Measurements from ENCODE around the gene TBX10.
A peak's percentile ranks its signal among the peaks of the same experiment; 100 is the strongest.
"Not testable (repeated sequence)": the region's sequence is repeated elsewhere in the genome, so short reads cannot be mapped to it uniquely, and the experiment has no call there.

The TBX10 gene

DNA sequence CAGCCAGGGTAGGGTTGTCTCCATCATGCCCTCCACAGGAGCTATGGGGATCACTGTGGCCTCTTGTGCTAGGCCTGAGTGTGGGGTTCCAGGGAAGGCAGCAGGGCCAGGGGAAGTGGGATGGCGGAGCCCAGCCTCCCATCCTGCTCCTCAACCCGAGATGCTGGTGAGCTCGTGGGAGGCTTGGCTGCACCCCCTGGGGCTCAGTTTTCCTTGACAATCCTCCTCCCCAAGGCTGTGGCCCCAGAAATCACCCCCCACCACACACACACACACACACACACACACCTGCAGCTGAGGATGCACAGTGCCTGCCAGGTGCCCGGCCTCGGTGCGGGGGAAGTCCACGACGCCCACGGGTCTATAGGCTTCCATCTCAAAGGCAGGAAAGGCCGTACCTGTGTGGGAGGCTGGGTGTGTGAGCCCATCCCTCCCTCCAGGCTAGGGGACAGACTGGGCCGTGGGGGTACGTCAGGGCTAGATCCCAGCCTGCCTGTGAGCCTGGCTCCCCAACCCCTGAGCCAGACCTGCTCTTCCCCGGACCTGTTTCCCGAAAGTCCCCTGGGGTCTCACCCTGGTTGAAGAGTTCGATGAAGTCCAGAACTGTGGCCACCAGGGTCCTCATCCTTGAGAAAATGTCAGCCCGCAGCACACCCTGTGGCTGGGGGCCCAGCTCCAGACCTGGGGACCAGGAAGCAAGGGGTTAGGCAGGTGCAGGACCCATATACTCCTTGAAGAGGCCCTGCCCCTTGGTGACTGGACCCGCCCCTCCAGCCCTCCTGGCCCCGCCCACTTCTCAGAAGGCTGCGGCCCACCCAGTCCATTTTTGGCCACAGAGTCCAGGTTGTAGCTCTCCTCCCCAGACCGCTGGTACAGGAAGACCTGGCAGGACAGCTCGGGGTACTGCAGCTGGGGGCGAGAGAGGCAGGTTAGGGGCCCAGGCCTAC lies 5.2 kb upstream of the TBX10 start:
- no peak for DNase-seq

DNA sequence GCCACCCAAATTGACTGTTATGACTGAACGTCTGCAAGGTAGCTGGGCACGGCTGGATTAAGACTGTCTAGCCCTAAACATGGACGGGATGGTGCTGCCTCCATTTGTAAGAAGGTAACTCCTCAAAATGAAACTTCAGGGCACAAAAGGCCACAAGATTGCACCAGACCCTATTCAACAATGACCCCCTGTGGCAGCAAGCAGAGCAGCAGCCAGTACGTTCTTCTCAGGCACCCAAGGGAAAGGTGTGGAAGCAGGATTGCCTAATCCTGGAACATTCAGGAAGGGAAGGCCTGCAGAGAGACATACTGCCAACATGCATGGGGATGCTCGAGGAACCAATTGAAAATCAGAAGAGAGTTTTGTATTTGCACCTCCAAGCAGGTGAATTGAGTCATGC lies 4.5 kb upstream of the TBX10 start:
- no peak for DNase-seq

DNA sequence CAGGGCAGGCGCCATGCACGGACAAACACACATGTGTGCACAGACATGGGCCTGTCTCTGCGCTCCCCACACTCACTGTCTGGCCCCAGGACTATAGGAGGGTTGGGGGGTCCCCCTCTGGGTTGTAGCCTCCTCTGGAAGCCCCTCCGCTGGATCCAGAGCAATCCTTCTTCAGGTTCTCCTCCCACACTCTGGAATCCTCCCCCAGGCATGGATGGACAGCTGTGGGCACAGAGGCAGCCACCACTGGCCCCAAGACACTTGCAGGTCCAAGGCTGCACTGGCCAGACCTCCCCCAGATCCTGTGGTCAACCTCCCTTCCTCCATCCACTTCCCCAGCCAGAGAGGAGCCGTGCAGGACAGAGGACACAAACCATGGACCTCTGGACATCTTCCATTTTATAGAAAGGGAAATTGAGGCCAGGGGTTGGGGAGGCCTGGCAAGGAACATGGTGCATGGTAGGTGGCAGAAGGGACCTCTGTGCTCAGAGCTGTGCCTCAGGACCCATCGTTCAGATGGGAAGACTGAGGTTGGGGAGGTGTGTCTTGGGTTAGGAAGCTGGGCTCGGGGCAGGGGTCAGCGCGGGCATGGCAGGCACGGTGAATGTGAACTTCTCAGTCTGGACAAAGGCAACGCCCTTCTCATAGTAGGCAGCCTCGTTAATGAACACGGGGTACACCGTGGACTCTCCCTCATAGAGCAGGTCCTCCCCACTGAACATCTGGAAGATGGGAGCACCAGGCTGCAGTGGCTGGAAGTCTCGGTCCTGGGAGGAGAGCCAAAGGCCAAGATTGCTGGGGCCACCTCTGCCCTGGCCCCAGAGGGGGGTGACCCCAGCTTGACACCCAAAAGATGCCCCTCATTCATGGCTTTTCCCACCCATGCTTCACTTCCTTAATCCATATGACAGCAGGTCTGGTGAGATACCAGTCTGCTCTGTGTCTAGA lies 2.9 kb upstream of the TBX10 start:
- DNase-seq: no peak

DNA sequence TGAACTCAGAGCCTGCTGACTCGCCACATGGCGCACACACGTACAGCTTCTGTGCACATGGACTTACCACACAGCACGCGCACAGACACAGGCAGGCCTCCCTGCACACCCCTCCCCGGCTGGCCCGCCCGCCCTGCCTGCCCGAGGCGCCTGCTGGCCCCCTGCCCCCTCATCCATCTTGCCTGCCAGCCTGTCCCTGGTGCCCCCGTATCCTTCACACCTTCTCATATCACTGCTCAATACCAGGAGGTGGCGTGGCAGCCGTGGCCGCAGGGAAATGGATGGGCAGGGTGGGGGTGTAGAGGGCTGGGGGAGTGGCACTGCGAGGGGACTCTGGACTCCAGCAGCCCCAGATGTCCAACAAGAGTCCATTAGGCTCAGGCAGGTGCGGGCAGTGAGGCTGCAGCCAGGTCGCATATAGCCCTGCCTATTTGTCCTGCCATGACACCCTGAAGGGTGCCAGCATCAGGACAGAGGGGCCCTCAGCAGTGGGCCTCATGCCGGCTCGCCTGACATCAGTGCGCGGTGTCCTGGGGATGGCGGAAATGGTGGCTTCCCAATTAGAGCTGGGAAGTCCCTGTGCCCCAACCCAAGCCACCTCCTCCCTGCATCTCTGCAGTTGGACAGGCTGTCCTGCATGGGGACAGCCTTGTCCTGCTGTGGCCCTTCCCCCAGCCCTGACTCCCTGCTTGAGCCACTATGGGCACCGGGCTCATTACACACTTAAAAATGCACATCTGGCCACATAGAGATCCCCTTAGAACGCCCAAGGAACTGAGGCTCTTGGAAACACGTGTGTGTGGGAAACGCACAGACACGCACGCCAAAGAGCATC lies 2.0 kb upstream of the TBX10 start:
- no peak for DNase-seq

DNA sequence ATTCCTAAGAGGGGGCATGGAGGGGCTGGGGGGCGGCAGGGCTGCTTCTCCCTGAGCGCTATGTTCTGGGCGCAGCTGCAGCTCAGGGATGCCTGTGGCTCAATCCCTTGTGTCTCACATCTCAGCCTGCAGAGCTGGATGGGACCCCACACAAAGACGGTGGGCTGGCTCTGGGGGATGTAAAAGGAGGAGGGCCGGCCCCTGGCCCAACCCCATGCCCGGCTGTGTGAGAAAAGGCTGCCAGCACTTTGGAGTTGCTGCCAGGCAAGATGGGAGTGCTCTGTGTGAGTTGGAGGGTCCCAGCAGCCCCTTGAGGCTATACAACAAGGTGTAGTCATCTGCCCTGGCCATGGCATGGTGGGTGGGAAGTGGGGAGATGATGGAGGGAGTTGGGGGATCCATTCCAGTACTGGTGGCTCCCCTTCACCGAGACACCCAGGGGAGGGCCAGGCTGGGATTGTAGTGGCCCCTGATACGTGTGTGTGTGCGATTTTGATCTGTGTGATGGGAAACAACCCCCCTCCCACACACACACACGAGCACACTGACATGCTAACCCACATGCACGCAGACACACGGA lies 1.3 kb upstream of the TBX10 start:
- DNase-seq: no peak

DNA sequence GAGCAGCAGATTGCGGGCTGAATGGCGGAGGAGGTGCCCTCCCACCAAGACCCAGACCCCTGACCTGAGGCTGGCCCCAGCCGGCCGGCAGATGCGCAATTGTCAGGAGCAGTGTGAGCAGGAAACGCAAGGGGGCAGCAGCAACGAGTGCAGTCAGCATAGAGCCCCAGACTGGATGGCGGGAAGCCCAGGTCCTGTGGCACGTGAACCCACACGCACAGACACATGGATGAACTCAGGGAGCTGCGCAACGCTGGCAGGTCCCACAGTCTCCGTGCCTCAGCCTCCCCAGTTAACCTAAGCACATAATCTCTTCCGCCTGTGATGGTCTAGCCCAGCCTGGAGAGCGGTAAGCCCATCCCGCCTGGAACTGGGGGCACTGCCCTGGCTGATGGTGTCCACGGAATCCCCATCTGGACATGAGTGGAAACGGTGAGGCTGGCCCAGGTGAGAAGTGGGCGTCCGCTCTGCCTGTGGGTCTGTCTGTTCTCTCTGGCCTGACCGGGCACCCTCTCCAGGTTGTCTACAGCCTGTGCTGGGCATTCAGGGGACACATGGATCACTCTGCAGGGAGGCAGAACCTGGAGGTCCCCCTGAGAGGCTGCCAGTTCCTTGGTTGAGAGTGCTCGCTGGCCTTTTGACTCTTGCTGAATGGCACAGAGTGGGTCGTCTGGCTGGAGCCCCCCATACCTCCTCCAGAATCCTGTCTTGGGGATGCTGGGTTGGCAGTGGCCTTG lies 626 bp upstream of the TBX10 start:
- DNase-seq: peak; percentile 72

DNA sequence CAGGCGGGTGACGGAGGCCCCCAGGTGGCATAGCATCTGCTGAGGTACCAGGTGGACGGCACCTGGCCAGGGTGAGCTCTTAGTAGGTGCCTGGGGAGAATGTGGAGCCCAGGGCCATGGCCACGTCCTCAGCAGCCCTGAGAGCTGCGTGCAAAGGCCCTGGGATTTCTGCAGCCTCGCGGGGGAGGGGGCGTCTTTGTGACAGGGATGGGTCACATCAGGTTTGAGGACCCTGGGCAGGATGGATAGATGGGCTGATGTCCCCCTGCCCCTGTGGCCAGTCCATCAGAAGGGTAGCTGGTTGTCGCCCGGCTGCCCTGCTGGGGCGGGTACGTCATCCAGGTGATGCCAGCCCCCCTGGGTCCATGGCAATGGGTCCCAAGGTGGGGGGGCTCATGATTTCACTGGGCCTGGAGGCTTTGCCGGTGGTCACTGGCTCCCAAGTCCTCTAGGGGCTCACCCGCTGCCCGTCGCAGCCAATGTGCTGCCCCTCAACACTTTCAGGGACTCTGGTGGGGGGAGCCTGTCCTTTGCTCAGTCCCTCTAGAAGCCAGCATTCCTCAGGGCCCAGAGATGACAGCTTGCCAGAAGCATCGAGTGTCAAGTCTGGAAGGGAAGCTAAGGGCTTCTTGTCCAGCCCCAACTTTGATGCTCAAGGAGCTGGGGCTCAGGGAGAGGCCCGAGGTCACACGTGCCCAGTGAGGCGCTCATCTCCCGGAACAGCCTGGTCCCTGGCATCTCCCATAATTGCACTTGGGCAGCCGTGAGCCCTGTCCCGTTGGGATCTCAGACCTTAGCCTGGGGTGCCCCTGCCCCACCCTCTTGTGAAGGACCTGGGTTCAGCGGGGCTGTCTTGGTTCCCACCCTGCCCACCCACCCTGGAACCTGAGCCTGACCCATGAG lies 777 bp downstream of the TBX10 start:
- no peak for DNase-seq

DNA sequence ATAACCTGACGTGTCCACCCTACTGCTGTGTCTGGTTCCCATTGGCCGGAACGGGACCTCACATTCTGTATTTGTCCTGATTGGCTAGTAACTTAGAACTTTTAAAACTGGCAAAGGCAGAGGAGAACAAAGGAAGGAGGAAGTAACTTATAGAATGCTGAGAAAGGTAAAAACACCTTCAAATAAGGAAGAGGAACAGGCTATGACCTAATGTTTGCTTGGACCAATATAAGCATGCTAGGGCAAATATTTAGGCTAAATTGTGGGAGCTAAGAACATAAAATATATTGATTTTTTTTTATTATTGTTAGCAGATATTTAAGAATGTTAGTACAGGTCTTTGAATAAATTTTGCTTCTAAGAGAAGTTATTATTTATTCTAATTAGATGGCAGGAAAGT lies 2.1 kb downstream of the TBX10 start:
- DNase-seq: not testable (repeated sequence)

DNA sequence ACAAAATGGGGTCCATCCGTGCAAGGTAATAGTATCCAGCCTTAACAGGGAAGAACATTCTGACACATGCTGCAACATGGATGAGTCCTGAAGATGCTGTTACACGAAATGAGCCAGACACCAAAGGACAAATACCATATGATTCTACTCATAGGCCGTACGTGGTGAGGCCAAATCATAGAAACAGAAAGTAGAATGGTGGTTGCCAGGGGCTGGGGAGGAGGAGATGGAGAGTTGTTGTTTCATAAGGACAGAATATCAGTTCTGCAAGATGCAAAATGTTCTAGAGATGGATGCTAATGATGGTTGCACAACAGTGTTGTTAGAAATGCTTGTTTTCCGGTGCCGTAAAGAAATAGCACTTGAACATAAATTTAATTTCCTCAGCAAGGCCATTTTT lies 2.6 kb downstream of the TBX10 start:
- DNase-seq: no peak

DNA sequence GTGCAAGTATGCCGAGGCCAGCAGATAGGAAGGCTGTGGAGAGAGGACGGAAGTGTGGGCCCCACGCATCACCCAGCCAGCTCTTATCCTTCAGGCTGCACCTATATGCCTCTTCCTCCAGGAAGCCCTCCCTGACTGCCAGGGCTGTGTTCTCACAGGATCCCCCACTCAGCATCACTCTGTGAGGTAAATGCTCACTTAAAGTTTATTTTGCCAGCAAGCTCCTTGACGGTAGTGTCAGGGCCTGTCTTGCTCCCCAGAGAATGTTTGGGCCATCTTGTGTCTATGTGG lies 4.4 kb downstream of the TBX10 start:
- DNase-seq: no peak

DNA sequence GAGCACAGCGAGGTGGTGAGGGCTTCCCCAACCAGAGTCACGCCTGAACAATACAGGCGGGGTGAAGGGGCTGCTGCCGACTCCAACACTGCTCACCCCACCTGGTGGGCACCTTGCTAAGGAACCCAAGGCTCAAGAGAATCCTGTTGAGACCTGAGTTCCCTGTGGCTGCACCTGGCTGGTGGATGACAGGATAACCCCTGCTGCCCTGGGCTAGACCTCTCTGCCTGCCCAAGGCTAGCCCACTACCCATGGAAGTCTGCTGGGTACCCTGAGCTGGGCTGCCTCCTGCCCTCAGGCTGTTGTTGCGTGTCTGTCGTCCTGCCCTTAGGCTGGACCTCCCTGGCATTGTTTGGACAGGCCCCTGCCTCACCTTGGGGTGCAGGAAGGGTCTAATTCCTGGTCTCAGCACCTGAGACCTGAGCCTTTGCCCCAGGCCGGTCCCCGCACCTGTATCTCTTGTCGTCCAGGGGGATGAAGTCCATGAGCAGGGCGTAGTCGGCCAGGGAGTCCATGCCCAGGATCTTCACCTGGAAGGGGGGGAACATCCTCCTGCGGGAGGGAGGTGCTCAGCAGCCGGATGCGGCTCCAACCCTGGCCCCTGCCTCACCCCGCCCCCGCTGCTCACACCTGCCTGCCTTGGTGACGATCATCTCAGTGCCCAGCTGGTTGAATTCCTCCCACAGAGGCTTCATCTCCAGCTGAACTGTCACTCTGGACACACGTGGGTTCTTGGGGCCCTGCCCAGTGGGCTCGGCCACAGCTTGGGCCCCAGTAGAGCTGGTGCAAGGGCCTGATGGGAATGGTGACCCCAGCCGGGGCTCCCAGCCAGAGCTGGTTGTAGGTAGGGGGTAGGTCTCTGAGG lies 5.0 kb downstream of the TBX10 start:
- DNase-seq: no peak

DNA sequence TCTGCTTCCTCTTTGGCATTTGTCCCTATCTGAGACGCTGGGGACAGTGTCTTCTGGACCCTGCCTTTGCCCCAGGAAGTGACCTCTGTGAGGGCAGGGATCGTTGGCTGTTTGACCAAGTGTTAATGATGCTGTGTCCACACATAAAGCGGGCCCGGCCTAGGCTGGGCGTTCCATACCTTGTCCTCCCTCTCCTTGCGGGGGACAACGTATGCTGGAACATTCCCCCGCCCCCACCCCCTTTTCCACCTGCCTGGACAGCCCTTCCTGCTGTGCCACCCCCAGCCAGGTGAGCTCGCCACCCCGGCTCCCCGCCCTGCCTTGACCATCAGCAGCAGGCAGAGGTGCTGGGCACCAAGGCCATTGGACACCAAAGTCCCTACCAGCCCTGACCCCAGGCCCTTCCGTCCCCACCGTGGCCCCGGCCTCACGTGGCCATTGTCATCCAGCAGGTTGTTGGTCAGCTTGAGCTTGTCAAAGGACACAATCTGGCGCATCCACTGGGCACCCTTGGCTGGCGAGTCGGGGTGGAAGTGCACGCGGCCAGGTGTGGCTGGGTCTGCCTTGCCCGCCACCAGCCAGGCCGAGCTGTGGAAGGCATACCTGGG lies 5.7 kb downstream of the TBX10 start:
- no peak for DNase-seq

DNA sequence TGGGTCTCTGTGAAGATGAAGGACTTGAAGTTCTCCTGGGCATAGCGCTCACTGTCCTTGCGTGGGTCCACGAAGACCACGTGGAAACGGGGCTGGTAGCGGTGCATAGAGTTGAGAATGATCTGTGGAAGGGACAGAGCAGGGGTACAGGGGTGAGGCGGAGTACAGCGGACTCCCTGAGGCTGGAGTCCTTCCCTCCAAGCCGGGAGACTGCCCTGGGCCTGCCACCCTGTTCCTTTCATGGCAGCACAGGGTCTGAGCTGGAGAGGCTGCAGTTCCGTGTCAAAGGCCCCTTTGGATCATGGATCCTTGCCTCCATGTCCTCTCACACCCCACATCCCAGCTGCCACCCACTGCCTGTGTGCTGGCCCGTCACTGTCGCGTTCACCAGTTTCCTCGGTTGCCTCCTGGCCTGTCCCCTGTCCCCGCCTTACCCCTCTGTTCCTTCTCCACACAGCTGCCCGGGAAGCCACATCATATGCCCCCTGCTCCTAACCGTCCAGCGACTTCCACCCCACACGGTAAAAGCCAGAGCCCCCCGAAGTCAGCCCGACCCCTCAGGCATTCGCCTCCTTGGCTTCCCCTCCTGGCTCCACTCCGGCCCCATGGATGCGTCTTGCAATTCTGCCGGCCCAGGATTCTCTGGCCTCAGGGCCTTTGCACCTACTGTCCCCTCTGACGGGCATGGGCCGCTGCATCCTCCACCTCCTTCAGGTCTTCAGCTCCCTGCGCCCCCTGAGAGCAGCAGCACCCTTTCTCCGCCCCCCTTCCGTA lies 6.4 kb downstream of the TBX10 start:
- no peak for DNase-seq

DNA sequence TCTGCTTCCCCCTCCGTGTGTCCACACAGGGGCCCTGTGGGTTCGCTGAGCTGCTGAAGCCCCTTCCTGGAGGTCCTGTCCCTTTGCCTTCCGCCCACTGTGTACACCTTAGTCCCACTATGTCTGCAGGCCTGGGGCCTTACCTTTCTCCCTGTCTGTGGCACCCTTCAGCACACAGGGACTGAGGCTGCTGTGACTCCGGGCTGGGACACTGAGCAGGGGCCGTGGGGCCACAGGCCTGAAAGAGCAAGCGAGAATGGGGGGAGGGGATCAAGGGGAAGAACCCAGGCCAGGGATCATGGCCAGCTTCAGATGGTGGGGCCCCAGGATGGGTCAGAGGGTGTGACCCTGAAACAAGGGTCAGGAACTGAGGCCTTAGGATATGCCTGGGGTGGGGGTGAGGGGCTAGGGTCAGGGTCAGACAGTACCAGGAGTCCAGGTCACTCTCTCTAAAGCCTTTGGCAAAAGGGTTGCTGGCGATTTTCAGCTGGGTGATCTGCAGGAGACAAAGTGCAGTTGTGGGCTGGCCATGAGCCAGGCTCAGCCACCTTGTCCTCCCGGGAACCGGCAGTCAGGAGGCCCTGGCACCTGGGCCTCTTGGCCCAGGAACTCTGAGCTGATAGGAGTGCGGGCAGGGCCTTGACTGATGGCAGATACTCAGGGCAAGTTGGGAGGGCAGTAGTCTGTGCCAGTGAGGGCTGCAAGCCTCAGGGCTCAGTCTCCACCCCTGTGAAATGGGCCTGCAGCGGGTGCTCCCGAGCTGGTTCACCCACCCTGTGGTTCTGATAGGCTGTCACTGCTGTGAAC lies 7.2 kb downstream of the TBX10 start:
- no peak for DNase-seq

DNA sequence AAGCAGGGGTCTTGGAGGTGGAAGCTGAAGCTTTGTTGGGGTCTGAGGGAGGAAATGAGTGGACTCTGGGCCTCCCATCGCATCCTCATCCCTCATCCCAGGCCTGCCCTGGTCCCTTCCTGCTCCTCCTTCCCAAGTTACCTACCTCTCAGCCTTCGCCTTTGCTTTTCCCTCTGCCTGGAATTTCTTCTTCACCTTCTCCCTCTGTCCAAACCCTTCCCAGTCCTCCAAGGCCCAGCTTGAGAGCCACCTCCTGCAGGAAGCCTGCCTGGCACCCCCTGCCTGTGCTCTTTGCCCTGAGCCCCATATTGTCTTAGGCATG lies 7.7 kb downstream of the TBX10 start:
- no peak for DNase-seq

DNA sequence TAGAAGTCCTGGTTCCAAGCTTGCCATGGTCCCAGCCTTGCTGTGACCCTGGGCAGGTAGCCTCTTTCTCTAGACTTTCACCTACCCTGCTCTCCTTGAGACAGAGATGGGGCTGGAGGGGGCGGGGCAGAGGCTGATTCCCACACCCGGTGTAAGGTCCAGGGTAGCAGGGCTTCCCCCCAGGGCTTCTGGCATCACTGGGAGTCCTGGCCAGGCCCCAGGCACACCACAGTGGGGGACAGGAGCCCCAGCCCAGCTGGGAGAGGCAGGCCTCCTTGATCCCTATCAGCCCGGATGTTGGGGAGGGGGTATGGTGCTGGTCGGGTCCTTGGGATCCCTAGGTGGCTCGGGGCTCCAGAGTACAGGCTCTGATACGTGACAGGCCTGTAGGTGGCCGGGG lies 8.2 kb downstream of the TBX10 start:
- DNase-seq: no peak

DNA sequence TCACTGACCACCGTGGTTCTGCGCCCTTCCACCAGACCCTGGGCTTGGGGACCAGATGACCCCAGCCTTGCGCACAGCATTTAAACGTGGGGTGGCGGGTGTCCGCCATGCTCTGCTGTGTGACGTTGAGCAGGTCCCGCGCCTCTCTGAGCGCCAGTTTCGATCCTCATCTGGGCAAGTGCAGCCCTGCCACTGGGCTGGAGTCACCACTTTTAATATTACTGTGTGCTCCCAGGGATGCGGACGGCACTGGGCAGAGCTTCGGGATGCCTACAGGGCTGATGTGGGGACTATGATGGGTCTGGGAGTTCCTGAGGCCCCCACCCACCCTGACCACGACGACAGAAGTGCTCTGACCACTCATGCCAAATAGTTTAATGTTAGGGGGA lies 8.6 kb downstream of the TBX10 start:
- DNase-seq: no peak
